ENCODE results near the gene PTPN22.

GRCh38 chr1:113858418-113858817, 13.1 kb downstream of the PTPN22 start:
- TF ChIP-seq CTCF (conservative IDR thresholded peaks at IDR 0.05) (no peak), ZFX (IDR thresholded peaks at IDR 0.05) (no peak)
